Glomerular endothelial cell (primary cell): ENCODE measurements around the gene MYL6. TPM values are rescaled to one million over a fixed set of nuclear protein-coding genes. Genes with fewer than 3 reads are reported as not detected.
"Not testable (repeated sequence)": the region's sequence is repeated elsewhere in the genome, so short reads cannot be mapped to it uniquely, and the experiment has no call there.

Experiments used
- DNase-seq: peaks from one replicate; pipeline ENCODE4 v3.0.0-alpha.2; 2011; ENCODE audit warnings: low read depth, low spot score; ENCODE audit errors: extremely low read depth
- total RNA-seq: library from RNA; depleted of rRNA; stranded (reverse); fragments of >200 nt; gene quantifications from 2 replicates; pipeline ENCODE4 v1.2.3, GENCODE V29; 2015

Gene MYL6
- total RNA-seq, 1 donor from 2014 or later, result 2,948 TPM

DNA sequence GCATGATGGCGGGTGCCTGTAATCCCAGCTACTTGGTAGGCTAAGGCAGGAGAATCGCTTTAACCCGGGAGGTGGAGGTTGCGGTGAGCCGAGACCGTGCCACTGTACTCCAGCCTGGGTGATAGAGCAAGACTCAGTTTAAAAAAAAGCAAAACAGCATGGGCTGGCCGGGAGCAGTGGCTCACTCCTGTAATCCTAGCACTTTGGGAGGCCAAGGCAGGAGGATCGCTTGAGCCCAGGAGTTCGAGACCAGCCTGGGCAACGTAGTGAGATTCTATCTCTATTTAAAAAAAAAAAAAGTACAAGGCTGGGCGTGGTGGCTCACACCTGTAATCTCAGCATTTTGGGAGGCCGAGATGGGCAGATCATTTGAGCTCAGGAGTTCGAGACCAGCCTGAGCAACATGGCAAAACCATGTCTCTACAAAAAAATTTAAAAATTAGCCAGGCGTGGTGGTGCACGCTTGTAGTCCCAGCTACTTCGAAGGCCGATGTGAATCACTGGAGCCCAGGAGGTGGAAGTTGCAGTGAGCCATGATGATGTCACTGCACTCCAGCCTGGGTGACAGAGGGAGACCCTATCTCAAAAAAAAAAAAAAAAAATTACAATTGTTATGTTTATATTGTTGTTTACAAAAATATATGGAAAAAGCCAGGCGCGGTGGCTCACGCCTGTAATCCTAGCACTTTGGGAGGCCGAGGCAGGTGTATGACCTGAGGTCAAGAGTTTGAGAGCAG, 1.5 kb upstream of the MYL6 start:
- not testable (repeated sequence) for DNase-seq

DNA sequence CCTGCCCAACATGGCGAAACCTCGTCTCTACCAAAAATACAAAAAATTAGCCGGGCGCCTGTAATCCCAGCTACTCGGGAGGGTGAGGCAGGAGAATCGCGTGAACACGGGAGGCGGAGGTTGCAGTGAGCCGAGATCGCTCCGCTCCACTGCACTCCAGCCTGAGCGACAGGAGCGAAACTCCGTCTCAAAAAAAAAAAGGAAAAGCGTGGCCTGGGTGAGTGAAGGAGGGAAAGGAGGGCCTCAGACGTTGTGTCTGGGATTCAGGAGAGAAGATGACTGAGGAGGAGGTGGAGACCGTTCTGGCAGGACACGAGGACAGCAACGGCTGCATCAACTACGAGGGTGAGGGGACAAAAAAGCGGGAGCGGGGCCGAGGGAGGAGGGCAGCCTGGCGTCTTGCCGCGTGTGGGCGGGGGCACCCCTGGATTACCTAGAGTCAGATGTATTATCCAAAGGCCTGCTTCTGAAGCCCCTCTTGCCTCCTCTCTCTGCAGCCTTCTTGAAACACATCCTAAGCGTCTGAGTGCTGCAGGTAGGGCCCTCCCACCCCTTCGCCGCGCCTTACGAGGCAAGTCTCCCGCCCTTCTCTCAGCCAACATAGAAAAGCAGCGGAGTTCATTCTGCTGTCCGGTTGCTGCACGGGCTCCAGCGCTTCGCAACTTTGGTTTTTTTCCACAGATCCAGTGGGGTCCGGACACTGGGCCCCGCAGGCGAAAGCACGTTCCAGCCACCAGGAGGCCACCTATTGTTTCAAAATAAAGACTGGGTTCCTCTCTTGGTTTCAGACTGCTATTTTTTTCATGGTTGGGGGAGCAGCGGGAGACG, 744 bp upstream of the MYL6 start:
- DNase-seq, result no peak

DNA sequence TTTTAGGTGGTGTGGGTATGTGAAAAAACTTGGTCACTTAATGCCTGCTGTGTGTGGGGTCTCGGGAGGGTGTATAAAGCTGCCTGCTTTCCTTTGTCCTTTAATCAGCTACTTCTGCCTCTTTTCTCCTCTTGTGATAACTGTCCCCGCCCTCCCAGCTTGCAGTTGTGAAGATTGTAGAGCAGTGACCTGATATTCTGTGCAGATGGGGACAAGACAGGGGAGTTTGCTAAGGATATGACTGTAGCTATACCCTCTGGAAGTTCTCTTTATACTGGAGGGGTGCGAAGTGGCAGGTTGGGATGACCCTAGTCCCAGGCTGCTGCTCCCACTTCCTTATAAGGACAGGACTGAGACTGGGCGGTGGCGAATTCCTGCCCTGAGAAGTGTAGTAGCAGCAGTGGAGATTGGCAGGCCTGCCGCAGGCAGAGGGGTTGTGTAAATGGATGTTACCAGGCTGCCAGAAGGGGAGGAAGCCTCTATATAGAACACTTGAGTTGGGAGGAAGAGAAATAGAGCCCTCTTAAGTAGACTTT, 835 bp downstream of the MYL6 start:
- no peak for DNase-seq

DNA sequence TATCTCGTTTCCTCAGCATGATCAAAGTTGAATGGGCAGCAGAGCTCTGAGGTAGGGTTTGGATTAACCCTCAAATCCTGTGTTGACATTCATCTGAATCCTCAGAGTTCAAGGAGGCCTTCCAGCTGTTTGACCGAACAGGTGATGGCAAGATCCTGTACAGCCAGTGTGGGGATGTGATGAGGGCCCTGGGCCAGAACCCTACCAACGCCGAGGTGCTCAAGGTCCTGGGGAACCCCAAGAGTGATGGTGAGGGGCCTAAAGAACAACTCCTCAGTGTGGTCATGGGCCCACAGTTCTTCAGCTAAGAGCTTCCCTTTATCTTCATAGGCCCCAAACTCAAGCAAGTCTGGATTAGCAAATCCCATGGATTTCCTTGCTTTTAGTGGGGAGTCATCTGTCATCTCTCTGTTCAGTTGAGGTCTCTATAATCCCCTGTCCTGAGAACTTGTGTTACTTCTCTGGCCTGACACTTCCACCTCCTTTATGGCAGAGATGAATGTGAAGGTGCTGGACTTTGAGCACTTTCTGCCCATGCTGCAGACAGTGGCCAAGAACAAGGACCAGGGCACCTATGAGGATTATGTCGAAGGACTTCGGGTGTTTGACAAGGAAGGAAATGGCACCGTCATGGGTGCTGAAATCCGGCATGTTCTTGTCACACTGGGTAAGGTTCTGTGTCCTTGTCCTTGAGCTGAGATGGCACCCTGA, 1.5 kb downstream of the MYL6 start:
- DNase-seq, result no peak

DNA sequence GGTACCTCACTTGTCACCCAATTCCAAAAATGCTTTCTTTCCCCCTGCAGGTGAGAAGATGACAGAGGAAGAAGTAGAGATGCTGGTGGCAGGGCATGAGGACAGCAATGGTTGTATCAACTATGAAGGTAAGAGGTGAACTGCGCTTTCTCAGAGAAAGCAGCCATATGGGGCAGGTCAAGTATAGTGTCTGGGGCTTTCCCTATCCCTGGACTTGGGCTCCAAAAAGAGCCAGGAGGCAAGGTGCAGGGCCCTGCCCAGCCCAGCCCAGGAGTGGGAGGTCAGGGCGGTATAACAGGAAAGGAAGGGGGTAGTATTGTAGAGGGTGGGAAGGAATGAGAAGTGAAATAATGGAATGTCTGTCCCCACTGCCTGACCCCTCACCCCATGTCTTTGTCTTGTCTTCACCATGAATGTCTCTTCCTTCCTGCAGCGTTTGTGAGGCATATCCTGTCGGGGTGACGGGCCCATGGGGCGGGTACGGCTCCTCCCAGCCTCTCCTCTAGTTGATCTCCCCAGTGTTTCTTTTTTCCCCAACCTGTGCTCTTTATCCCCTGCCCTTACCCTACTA, 2.1 kb downstream of the MYL6 start:
- DNase-seq, result no peak

DNA sequence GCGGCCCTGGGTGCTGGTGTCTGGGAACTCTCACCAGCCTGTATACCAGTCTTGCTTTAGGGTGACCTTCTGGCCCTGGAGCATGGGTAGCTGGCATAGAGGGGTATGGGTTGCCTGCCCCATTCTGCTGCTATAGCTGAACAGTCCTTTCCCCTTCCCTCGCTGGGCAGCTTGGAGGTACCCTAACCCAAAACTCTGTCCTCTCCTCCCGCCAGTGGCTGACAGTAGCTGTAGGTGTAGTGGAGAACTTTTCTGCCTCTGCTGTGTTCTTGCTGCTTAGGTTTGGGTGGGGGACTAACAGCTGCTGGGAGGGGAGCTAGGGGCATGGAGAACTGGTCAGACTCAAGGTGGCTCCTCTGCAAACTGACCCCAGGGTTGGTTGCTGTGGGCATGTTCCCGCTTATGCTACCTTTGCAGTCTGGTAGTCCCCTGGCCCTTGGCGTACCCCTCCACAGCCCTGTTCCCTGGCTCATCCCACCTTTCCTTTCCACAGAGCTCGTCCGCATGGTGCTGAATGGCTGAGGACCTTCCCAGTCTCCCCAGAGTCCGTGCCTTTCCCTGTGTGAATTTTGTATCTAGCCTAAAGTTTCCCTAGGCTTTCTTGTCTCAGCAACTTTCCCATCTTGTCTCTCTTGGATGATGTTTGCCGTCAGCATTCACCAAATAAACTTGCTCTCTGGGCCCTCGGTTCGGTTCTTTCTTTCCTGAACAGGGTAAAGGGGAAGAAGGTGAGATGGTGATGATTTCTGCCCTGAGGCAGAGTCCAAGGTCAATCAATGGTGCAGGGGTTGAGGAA, 2.9 kb downstream of the MYL6 start:
- DNase-seq, result no peak

DNA sequence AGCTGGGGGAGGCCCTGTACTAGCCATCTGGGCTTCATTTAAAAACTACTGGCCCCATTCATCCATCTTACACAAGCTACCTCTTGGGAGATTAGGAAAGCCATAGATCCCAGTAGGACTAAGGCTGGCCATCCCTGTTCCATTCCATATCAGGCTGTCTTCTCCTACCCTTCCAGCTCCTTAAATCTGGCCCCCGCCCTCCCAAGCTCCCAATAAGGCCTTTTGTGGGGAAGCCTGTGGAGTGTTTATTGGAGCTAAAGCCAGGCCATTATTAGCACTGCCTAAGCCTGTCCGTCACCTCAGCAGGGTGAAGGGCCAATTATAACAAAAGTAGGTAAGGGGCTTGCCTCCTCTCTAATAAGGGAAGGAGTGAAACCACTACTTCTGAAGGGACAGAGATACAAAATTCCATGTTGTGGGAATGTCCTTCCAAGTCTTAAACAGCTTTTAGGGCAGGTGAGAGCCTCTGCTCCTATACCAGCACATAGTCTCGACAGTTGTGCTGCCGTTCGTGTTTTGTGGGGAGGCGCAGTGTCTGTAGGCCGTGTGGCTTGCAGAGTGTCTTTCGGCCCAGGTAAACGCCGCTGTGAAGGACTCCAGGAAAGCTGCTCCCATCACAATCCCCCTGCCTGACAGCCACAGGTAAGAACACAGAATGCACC, 3.7 kb downstream of the MYL6 start:
- no peak for DNase-seq

DNA sequence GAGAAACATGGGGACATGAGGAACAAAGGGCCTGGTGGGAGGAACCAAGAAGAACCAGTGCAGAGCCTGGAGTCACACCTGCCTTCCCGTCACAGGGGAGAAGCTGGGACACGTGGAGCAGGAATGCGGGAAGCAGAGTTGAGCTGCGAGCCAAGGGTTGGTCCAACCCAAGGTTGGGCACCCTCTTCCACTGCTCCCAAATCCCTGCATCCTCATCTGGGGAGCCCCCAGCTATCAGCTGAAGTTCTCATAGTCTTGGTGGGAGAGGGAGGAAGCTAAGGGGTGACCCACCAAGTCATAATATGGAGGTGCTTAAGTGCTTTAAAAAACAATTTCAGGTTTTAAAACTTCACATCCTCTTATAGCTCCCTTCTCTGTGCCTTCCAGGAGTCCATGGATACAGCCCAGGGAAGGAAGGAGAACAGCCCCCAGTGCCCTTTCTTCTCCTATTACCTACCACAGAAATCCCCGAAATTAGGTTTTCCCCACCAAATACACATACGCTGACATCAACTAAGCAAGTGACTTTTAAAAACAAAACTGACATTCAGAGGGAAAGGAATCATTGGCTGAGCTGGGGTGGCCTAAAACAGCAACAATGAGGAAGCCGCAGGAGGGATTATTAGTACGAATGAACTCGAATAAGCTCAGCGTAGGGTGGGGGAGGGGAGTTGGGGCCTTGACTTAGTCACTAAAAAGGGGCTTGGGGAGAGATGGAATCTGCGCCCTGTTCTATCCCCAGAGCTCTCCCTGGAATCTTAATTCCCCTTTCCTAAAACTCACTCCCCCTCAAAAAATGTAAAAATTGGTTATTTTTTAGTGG, 4.5 kb downstream of the MYL6 start:
- DNase-seq, result no peak

DNA sequence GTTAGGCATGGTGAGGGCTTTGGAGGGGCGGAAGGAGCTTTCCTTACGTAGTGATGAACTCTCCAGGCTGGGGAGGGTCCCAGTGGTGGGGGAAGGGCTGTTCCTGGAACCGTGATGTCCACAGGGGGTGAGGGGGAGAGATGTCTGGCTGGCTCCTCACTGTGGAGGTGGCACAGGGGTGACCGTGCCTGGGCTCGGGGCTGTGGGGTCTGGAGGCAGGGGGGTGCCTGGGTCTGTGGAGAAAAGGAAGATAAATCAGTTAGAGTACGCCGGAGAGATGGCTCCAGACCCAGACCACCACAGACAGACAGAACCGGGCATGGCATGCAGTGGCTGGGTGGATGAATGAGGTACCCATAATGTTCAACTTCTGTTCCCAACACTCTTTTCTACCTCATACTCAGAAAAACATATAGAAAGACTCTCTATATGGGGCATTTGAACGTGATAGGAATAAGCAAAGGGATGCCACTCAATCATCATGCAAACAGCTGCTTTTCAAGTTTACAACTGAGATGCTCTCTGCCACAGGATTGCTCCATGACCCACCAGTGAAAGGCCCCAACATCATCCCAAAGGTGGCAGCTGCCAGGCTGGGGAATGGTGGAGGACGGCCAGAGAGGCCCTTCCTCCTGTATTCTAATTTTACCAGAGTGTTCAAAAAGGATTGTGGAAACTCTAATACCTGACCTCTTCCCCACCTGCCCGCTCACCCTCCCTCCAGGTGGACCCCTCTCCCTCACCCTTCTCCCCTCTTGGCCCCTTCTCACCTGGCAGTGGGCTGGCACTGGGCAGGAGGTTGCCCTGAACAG, 5.6 kb downstream of the MYL6 start:
- no peak for DNase-seq

DNA sequence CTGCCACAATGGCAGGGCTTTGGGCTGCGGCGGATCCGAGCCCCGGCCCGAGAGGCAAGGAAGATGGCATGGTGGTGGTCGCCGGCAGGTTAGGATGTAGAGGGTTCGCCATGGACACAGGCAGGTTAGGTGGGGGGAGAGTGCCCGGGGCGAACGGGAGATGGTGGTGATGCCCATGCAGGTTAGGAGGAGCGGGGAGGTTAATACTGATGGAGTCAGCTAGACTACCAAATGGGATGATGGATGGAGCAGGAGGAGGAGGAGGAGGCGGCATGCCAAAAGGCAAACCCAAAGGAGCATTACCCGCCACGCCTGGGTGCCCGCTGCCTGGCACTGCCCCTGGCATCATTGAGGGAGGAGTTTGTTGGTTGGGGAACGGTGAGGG, 6.2 kb downstream of the MYL6 start:
- no peak for DNase-seq

DNA sequence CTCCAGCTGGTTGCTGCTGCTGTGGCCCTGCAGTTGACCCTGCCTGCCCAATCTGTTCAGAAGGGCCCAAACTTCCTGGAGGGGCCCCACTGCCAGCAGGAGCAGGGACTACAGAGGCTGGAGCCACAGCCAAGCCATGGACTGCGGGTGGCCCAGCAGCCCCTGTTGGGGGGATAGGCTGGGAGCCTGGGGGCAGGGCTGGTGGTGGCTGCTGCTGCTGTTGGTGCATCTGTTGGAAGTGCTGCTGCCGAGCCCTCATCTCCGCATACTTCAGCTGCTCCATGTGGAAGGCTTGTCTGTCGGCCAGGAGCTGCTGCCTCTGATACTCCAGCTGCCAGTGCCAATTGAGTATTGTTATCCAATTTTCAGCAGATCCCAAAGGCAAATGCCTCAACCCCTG, 7.2 kb downstream of the MYL6 start:
- no peak for DNase-seq

DNA sequence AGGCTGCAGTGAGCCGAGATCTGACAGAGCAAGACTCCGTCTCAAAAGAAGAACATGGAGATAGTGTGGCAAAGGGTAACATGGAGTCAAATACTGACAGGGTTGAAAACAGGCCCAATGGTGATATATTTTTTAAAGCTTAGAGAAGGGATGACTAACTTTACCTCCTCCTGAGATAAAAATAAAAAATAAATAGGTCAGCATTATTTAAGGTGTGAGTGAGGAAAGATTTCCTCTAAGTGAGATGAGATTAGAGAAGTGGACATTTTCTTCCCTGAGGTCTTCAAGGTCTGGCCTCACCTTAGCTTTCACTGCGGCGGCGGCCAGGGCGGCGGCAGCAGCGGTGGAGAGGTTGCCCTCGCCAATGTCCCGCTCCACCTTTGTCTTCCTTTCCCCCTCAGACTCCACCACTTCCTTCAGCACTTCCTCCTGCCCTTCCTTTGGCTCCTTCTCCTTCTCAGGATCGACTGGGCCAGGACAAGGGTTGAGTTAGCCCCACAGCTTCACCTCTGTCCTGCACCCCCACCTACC, 11.1 kb downstream of the MYL6 start:
- DNase-seq, result no peak

DNA sequence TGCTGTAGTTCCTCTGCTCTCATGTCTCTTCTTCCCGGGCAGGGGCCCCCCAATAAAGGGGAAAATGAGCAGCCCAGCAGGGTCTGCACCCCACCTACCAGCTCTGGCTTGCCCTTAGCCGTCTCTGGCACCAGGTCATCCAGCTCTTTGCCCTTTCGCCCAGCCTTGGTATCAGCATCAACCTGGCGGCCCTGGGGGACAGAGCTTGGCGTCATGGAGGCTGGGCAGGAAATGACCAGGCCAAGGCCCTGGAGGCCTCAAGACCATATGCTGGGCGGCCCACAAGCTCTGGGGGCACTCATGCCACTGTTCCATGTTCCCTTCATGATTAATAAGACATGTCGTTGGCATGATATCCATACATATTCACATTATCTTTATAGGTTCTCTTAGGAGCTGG, 14.7 kb downstream of the MYL6 start:
- no peak for DNase-seq

DNA sequence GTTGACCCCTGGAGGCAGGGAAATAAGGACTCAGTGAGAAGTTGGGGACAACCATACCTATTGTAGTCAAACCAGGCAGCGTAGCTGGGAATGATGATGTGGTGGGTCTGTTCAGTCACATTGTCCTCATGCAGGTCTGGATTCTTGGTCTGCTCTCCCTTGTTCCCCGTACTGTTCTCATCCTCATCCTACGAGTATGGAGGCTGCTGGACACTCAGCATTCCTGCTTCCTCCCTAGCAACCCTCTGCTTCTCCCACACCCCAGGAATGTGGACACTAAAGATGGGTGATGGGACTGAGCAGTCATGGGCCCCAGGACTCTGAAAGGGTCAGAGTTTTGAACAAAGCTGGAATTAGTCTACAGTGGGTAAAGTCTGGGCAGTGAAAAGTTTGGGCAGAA, 20.2 kb downstream of the MYL6 start:
- DNase-seq, result no peak

DNA sequence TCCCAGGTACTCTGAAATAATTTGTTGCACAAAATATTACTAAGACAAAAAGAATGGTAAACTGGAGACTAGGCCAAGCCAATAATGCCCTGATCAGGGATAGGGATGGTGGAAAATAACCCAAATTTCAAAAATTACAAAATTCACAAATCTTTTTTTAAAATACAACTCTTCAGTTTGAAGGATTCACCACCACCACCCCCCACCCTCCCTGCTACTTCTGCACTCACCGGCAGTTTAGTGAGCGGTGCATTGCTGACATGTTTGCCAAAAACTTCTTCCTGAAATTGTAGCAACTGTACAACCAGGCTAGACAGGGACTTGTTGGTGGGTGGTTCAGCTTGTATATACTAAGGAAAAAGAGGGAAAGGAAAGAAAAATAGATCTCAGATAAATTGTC, 28.8 kb downstream of the MYL6 start:
- DNase-seq, result no peak

DNA sequence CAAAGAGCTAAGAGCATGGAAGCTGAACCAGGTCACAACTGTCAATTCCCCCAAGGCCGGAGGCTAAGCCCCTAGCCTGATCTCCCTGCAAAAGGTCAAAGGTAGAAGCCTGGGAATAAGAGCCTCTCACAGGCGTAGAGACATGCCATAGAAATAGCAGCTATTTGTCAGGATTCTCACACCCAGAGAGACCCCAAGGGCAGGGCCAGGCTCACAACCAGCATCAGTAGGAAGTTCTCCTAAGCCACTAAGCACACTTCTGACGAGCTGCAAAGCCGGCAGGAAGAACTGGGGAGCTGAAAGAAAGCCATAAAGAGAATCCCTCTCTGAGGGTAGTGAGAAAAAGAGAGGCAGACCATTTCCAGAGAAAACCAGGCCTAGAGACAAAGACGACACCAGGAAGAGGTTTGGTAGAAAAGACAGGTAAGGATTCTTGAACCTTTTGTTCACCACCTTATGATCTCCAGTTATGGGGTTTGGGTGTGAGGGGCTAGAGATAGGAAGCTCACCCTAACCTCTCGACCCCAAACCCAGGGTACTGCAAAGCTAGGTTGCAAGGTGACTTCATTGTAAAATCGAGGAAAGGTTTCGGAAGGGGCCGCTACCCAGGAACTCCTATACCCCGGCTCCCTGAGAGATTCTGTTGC, 30.1 kb downstream of the MYL6 start:
- no peak for DNase-seq

DNA sequence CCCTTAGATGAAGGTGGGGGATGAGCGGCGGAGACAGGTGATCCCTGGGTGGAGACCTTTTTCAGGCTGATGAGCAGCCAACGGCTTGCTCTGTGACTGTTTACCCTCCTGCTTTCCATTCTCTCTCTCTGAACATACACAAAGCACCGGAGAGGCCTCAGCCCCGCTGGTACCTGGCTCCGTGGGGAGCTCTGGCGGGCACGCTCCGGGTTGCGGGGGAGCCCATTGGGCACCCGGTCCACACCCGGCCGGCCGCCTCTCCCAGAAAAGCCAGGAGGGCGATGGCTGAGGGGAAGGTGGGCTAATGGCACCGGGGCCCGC, 30.6 kb downstream of the MYL6 start:
- DNase-seq, result no peak
